HG02852 (cell line): Measurements from ENCODE around the gene MED12L.

Experiments used
- ATAC-seq: cut with Tn5 transposase; IDR thresholded peaks from one replicate; pipeline ENCODE4 v1.9.1; 2021; ENCODE audit warnings: mild to moderate bottlenecking, moderate library complexity; ENCODE audit not compliant: unreplicated experiment

MED12L gene

GRCh38 chr3:151314137-151314536 lies 228.7 kb downstream of the MED12L start:
- no peak for ATAC-seq

- no peak for ATAC-seq
These were observed 229.1 kb downstream of the MED12L start for GRCh38 chr3:151314593-151314992.

GRCh38 chr3:151315136-151315535 lies 229.7 kb downstream of the MED12L start:
- ATAC-seq, result no peak

- no peak for ATAC-seq
These were observed 230.4 kb downstream of the MED12L start for GRCh38 chr3:151315846-151316245.

- ATAC-seq, result no peak
These were observed 231.0 kb downstream of the MED12L start, which contains the start of gene GPR87 for GRCh38 chr3:151316267-151316991. GPR87 (minus strand) TSS chr3:151316820; CDS start chr3:151300100, 16,720 bp downstream.

GRCh38 chr3:151318313-151318712 lies 232.8 kb downstream of the MED12L start:
- no peak for ATAC-seq

- no peak for ATAC-seq
These were observed 233.5 kb downstream of the MED12L start for GRCh38 chr3:151318991-151319390.

GRCh38 chr3:151319628-151320027 lies 234.2 kb downstream of the MED12L start:
- no peak for ATAC-seq

GRCh38 chr3:151320131-151320530 lies 234.7 kb downstream of the MED12L start:
- ATAC-seq, result no peak

- ATAC-seq, result no peak
These were observed 236.1 kb downstream of the MED12L start for GRCh38 chr3:151321526-151321925.

- ATAC-seq, result no peak
These were observed 237.0 kb downstream of the MED12L start for GRCh38 chr3:151322511-151322910.

- ATAC-seq, result no peak
These were observed 242.2 kb downstream of the MED12L start for GRCh38 chr3:151327571-151328198.

- no peak for ATAC-seq
These were observed 243.0 kb downstream of the MED12L start for GRCh38 chr3:151328298-151328995.

- ATAC-seq, result no peak
These were observed 243.9 kb downstream of the MED12L start, which contains the start of gene P2RY13 for GRCh38 chr3:151329363-151329762. P2RY13 (minus strand) TSS chr3:151329549; CDS start chr3:151329528, 21 bp downstream.

GRCh38 chr3:151330379-151330778 lies 244.9 kb downstream of the MED12L start:
- ATAC-seq, result no peak

- ATAC-seq, result no peak
These were observed 245.4 kb downstream of the MED12L start for GRCh38 chr3:151330899-151331298.

- no peak for ATAC-seq
These were observed 246.2 kb downstream of the MED12L start for GRCh38 chr3:151331696-151332095.

GRCh38 chr3:151345859-151346258 lies 260.4 kb downstream of the MED12L start:
- ATAC-seq, result no peak

- no peak for ATAC-seq
These were observed 260.8 kb downstream of the MED12L start for GRCh38 chr3:151346292-151346691.

GRCh38 chr3:151347432-151347831 lies 262.0 kb downstream of the MED12L start:
- ATAC-seq, result no peak

GRCh38 chr3:151350656-151351055 lies 265.2 kb downstream of the MED12L start:
- ATAC-seq, result no peak

GRCh38 chr3:151351219-151351618 lies 265.8 kb downstream of the MED12L start:
- peak; percentile 92 for ATAC-seq
